Measurements from ENCODE around the gene HIPK2.
A peak's percentile ranks its signal among the peaks of the same experiment; 100 is the strongest.

HIPK2 gene

DNA sequence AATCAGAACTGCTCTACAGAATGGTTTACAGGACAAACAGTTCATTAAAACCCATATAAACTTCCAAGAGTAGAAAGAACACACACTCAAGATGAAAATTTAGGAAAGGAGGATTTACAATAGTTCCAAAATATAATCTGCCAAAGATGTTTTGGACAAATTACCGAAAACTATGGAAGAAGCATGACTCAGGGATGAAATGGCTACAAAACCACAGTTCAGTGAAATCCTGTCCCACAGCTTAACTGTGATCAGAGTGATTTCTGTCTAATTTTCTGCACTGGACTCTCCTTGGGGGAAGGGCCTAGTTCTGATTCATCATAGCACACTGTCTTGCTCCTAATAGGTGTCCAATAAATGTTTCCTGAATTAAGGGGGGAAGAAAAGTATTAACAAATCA is 82.2 kb downstream of the HIPK2 start:
- no peak for DNase-seq (ENCODE audit: low read depth)

DNA sequence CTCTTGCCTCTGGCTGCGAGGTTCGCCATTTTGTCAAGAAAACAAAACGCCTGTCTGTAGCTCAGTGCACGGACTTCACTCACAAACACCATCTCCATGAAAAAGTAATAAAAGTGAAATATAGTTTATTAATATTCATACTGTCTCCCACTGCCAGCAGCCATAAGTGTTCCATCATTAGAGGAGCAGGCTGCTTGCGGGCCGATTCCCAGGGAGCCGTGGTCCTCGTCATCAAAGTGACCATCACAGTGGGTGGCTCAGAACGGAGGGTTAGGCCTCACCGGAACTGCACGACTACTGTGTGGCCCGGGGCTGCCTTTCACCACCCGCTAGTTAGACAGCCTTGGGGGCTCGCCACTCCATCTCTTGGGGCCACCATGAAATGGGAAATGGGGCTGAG is 82.7 kb downstream of the HIPK2 start:
- DNase-seq (ENCODE audit: low read depth) = no peak

DNA sequence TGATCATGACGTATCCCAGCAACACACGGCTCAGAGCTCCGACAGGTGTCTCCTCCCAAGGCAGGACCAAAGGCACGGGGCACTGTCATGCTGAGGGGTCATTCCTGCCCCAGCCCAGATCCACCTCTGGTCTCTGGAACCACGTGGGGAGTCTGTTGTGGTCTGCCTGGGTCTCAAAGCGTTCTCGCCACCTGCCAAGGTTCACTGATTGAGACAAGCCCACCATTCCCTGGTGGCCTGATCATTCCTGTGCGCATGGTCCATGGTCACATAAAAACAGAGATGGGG is 83.5 kb downstream of the HIPK2 start:
- no peak for DNase-seq (ENCODE audit: low read depth)

DNA sequence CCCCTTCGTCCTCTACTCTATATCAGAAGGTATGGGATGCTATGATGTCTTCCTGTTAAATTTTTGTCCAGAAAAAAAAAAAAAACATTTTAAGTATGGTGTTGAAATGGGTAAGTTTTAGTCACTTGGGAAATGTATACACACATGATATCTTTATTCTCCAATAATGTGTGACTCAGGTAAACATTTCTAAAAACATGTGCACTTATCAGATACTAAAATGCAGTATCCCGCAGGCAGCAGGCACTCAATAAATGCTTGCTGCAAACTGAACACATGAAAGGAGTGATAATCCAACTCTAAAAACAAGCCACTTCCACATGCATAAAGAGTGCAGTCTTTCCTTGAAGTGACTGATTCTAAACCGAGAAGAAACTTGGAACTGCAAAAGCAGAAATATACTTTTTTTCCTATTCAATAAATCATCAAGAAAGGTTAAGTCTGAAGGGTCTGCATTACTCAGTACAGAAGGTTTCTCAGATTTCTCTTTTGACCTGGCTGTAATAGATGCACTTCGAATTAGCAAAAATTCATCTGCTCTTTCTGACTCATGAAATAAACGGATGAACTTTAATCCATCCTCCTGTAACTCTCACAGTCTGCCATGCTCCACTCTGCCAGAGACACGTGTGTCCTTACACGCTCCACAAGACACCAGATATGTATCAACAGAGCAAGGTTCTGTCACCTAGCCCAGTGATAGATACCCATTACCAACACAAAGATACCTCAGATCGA is 84.0 kb downstream of the HIPK2 start:
- no peak for DNase-seq (ENCODE audit: low read depth)

DNA sequence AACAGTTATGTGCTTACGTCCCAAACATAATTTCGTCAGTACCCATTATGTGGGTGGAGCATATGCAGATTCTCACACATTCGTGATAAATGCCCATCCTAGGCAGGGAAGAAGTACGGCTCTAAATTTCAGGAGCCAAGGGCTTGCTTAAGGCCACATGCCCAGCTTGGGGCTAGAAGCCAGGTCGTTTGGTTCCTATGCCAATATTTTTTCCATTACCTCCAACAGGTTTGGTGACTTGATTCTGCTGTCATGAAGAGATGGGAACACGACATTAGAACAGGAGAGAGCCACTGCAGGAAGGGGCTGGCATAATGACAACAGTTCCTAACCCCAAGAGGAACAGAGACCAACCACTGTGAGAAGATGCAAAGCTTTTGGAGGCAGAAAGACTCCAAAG is 85.1 kb downstream of the HIPK2 start:
- no peak for DNase-seq (ENCODE audit: low read depth)

DNA sequence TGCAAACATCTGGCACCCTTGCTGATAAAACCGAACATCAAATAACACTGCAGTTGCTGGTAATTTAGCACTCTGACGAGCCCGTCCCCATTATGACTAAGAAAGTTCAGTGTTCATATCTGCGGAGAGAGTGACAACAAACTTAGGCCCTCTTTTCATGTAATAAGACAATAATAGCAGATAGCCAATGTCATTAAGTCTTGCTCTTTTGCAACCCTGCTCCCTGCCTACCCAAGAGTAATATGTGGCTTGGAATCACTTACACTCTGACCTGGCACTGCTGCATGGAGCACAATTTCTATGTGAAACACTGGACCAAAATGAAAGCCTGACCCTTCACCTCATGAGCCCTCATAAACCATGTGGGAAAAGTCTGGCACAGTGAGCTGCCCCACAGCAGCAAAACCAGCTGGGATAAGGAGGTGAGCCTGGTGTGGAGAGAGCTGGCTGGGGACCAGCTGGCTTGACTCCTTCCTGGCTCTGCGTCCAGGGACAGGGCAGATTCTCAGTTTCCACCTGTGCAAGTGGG is 86.5 kb downstream of the HIPK2 start:
- DNase-seq (ENCODE audit: low read depth) = no peak

DNA sequence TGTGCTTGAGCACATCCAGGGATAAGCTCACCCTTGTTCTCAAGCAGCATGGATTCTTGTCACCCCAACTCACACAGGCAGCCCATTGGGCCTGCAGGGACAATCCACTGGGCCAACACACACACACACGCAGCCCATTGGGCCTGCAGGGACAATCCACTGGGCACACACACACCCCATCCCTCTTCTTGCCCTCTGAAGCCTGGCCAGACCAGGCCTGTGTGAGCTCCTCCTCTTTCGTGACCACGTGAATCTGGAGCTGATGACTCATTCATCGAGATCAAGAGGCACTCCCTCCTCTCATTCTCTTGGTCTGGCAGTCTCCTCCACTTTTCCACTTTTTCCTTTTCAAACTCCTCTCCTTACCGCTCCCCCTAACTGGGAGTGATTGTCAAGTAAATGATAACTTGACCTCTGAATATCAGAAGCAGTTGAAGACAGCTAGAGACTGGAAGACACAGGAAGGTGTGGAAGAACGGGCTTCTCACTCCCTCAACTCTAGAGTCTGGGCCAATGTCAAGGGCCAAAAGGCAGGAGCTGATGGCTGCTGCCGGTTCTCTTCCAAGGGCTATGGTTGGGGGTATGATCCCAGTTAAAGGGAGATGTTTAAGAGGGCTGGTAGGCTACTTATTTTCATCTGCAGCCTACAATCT is 89.7 kb downstream of the HIPK2 start:
- DNase-seq (ENCODE audit: low read depth) = no peak

DNA sequence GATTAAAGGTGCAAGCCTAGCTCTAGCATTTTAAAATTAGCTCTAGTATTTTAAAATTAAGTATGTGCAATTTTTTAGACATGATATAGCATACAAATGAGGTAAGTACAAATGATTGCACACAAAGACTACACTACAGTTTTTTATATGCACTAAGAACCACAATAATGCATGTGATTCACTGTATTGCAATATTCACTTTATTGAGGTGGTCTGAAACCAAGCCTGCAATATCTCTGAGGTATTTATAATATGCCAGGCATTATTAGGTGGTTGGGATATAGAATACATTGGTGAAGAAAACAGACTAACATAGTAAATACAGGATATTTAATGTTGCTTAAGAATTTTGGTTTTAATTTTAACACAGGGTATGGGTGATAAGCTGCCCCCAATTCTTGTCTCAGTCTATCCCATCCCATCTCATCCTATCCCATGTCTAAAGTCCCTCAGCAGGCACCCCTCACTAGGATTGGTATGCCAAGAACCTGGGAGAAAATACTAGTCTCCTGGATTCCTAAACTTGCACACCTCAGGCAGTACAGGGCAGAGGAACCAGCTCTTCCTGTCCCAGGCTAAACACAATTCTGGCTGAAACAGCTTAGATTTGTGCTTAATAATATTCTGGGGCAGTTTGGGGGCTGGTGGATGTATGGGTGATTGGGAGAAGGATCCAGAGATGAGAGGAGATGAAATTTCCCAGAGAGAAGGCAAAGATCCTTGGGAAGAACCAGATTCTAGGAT is 90.4 kb downstream of the HIPK2 start:
- no peak for DNase-seq (ENCODE audit: low read depth)

DNA sequence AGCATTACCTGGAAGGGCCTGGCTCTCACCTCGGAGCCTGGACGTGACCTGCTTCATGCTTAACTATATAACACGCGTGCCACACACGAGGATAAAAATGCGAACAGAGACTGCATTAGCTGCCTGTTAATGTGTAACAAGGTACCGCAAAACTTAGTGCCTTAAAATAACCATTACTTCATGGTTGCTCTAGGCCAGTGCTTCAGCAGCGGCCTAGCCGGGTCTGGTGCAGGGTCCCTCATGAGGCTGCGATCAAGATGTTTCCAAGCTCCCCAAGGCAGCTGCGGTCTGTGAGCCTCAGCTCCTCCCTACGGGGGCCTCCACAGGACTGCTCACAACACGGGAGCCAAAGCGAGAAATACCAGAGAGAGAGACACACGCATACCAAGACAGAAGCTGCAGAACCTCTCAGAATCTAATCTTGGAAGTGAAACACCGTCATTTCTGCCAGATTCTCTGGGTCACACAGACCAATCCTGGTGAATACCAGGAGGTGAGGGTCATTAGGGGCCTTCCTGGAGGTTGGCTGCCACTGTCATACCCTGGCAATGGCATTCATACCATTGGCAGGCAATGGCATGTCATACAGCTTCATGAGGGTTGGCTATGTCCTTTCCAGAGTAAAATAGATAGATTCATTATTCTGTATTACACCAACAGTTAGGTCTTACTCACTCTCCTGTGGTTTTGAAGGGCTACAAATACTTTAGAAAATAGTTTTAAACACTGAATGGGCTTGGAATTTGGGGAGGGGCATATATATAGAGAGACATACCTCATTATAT is 94.5 kb downstream of the HIPK2 start:
- DNase-seq (ENCODE audit: low read depth) = no peak

DNA sequence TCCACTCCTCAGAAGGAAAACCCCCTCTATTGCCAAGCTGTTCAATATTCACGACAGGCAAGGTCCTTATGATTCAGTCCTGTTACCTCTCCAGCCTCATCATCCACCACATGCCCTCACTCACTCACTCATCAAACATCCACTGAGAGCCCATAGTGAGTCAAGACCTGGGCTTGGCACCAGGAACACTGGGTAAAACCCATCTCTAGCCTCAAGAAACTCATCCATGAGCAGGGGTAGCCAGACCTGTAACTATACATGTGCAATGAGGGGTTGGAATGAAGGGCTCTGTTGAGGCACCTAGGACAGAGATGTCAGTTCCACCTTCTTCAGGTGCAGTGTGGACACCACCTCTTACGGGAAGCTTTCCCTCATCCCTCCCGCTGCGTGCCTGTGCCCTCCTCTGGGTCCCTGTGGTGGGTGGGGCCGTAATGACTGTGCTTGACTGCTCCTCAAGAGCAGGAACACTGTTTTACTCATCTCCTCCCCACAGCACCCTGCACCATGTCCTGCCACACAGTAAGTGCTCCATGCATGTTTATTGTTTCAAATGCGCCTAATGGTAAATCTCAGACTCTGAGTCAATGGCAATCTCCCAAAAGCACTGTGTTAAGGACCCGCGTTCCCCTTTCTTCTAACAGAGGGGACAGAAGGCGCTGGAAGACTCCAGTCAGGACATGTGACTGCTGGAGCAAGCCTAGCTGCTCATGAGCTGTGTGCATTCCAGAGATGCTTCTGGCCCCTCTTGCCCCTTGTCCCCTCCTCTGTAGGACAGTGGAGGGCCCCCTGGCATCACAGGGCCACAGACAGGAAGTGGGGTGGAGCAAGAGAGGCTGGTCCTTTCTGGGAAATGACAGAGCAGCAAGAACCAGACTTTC is 95.4 kb downstream of the HIPK2 start:
- DNase-seq (ENCODE audit: low read depth) = peak; percentile 32

DNA sequence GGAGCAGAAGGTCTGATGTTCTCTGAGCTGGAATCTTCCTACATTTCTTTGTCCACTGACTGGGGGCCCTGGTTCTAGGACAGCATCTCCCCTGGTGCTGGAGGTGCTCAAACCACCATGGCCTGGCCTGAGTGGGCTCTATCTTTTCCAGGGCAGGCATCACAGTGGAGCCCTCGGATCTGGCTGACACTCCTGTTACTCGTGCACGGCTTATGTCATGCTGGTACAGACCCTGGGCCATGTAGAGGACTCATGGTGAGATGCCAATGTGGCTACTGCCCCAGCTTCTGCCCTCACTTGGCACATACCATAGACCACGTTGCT is 96.0 kb downstream of the HIPK2 start:
- no peak for DNase-seq (ENCODE audit: low read depth)

DNA sequence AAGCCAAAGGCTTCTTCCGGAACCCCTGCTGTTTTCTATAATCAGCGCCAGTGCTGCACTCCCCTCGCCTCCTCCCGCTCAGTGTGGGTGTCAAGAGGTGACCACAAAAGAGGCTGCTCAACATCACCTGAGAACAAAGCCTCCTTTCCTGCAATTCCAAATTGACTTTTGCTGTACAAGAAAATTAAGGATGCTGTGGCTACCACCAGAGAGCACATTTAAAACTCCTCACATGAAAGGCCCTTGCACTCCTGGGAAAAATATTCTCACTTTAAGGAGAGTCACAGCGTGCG is 96.4 kb downstream of the HIPK2 start:
- DNase-seq (ENCODE audit: low read depth) = no peak

DNA sequence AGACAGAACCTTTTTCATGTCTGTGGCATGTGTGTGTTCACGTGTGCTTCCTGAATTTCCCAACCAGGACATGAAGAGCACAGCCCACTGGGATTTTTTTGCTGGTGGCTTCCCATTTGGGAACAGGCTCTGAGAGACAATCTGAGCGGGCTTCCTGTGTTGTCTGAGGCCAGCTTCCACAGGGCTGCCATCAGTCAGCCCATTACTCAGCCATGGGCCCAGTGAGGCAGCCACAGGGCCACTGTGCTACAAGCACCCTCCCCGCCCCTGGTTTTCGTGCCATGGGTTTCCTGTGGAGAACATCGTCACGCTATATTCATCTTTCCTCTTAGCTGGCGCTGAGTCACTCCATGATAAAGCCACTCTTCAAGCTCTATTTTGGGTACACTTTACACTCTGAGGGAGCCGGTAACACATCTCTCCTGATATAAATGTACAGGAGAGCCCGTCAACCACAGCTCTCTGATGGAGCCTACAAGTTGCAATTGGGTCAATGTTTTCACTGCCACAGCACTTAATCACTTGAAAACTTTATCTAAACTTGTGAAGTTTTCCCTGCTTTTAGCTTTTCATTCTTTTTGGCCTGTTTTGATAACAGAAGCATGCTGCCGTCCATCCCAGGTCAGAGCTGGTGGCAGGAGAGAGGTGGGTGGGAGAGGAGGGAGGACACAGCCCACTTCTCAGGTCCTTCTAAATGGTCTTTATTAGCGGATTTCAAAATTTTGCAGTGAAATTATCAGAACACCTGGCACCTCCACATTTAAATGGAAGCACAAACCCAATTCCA is 96.9 kb downstream of the HIPK2 start:
- peak; percentile 92 for DNase-seq (ENCODE audit: low read depth)

DNA sequence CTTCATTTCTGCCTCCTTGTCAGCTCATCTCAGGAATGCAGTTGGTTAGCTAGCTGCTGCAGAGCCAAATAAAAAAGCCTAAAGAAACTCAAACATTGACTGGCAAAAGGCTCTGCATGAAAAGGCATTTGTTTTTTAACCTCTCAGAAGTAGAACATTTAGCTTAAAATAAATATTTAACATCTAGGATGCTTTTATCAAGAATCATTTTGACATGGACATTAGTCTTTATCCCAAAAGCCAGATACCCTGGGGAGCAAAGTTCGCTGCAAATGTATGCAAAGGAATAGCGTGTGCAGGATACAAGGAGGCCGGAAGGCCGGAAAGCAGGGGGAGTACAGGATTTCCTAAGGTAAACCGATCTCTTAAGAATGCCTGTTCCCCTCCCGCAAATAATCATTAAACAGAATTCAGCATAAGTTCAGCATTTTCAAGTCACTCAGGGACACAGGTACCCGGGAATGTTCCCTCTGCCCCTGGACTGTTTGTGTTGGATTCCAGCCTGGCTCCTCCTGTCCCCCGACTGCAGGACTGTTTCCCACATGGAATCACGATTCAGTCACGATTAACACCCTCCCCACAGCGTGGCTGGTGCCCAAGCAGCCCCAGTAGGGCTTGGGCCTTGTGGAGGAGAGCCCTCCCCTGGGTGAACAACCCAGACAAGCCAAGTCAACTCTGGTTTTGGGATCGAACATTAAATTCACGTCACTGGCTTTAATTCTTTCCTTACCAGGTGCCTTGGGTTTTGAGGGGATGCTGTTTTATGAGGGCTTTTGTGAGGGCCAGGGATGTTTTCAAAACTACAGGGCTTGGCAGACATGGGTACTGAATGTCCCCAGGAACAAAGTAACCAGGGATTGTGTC is 97.8 kb downstream of the HIPK2 start:
- DNase-seq (ENCODE audit: low read depth) = no peak

DNA sequence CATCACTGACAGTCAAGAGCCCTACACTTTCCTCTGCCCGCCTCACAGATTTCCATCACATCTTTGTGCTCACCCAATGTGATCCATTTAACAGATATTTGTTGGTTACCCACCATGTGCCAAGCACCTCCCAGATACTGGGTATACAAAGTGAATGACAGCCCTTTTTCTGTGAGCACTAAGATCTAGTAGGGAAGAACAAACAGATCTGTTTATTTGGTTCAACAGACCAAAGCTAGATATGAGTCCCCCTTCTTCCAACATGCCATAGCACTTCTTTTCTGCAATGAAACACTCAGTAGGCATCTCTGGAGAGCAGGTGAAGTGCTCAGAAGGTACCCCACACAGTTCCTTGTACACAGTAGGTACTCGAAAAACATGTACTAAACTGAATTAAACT is 101.4 kb downstream of the HIPK2 start:
- DNase-seq (ENCODE audit: low read depth) = no peak

DNA sequence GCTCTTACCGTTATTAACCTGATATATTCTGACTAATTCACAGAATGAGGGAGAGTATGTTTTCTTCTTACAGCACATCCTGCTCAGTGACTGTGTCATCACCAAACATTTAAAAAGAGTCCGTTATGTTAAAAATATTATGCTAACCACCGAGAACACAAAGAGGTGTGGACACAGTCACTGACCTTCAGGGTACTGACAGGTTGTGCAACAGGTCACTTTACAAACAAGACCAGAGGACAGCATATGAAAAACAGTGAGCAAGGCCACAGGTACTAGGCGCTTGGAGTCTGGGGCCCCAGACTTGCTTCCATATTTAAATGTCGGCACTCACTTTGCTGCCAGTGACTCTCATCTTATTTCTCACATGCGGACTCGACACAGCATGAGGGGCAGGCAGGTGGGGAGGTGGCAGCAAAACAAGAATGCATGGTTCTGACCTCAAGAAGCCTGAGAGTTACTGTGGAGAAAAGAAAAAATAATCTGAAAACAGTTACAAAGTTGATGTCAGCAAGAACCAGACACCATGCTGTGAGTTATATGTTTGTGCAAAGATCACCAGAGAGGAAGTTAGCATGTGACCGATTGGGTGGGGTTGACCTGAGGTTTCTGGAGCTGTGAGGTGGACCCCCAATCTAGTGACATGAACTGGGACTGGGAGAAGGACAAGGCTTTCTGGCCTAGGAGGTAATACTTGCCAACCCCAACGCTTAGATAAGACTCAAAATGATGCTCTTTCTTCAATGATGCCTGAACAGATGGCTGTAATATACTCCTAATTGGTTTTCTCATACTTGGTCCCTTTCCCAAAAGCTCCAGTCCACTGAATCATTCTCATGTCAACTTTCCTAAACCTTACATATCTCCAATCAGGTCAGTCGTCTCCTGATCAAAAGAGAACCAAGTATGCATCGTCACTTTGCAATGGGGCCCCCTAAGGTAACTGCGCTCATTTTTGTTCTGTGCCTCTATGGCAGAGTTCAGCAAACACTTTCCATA is 102.4 kb downstream of the HIPK2 start:
- no peak for DNase-seq (ENCODE audit: low read depth)

DNA sequence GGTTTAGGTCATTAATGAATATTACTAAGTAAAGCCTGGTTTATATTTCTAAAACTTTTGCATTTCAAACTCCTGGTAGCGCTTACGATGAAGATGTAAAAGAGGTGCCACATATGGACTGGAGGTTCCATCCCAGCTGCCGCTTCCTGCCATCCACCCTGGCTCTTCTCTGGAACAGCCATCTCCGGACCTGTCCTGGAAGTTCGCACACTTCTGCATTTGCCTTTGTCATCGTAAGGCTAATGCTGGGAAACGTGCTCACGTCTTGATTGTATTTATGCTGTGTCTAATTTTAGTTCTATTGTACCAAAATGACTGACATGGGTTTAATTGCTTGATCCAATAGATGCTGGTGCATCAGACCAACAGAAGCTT is 103.1 kb downstream of the HIPK2 start:
- DNase-seq (ENCODE audit: low read depth) = no peak

DNA sequence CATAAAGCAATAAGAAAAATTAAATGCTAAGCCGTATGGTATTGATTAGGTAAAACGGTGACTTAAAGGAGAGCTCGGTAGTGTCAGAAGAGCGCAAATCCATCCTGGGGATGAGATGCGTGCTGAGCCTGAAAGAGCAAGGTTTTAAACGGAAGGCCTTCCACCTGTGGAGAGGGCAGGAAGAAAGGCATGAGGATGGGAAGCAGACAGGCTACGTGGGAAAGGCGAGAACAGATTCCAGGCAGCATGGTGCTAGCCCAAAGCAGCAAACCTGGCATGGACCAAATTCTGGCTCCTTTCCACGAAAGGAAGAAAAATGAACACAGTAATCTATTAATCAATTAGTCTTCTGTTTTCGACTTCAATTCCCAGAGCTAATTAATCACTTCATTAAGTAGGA is 103.5 kb downstream of the HIPK2 start:
- no peak for DNase-seq (ENCODE audit: low read depth)

DNA sequence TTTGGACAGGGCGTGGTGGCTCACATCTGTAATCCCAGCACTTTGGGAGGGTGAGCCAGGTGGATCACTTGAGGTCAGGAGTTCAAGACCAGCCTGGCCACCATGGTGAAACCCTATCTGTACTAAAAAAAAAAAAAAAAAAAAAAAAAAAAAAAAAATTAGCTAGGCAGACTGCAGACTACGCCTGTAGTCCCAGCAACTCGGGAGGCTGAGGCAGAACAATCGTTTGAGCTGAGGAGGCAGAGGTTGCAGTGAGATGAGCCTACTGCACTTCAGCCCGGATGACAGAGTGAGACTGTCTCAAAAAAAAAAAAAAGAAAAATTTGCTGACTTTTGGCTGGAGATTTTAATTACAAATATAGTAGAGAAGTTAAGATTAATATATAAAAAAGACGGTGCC is 104.0 kb downstream of the HIPK2 start:
- DNase-seq (ENCODE audit: low read depth) = no peak
